Measurements from ENCODE around the gene SH3PXD2A.
A peak's percentile ranks its signal among the peaks of the same experiment; 100 is the strongest.

Gene SH3PXD2A

GRCh38 chr10:103877861-103878260 is 22.5 kb upstream of the SH3PXD2A start:
- no peak for DNase-seq

DNA sequence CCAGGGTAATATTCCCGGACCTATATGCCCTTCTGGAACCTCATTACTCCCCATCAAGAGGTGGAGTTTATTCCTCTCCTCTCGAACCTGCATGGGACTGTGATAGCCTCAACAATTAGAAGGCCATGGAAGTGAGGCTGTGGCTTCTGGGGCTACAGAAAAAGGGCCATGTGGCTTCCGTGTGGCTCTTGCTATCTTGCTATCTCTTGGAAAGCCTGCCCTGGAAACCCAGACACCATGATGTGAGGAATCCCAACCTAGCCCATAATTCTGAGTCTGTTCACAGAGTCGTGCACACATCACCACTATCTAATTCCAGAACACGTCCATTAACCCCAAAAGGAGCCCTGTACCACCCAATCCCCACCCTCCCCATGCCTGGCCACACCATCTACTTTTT is 20.8 kb upstream of the SH3PXD2A start:
- DNase-seq, result no peak

DNA sequence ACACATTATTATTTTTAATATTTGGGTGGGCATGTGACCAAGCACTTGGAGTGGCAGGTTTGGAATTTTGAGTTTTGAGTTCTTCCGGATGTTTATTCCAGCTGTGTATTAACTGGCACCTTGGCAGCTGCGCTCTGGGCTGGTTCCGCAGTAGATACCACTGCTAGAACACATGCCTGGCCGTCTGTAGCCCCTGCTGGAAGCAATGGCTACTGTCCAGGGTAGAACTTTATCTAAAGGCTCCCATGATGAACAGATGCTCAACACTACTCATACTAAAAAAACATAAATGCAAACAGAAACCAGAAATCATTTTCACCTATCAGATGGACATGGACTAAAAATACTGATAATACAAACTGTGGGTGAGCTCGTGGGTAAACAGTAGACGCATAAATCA is 19.4 kb upstream of the SH3PXD2A start:
- DNase-seq, result no peak

DNA sequence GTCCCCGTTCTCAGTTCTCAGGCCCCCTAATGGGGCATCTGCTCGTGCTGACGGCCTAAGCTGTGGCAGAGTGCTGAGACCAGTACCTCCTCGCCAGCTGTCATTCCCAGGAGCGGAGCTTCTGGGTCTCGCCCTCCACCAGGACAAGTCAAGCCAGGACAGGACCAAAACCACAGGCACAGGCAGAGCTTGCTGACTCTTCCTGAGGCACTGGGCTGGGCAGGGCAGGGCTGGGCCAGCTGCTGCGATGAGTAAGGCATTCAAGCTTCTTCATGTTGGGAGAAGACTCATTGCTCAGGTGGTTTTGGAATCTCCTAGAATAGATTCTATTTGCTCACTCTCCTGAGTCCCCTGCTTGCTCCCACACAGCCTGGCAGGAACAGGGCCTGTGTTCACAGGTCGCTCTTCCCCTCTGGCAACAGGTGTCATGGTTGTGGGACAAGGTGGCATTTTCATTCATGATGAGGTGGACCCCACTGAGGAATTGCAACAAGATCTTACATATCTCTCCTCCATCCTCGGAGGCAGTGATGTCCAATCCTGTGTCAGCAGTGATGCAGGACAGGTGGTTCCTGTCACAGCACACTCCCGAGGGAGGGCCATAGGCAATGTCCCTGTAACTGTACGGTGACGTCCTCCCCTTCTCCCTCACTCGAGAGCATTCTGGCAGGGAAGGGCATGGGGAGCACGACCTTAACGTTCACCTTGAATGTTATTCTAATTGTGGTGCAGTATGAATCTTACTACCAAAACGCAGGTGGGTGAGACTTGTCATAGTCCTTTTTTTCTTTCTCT is 17.0 kb upstream of the SH3PXD2A start:
- DNase-seq, result no peak

DNA sequence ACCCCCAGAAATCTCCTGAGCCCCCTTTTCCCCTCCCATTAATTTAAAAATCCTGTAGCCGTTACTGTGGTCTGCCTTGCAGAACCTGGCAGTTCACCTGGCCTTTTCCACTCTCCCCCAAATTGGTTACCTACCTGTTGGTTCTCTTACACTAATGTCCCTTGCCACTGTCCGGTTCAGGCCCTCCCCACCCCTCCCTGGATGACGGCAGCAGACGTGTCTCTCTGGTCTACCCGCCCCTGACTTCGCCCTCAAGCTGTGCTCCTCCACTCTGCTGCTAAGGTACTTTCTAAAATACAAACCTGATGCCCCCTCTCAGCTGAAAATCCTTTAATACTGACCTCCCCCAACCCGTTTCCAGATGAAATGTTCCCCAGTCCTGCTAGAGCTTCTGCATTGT is 15.6 kb upstream of the SH3PXD2A start:
- DNase-seq, result no peak

GRCh38 chr10:103870516-103870915 is 15.1 kb upstream of the SH3PXD2A start:
- no peak for DNase-seq

DNA sequence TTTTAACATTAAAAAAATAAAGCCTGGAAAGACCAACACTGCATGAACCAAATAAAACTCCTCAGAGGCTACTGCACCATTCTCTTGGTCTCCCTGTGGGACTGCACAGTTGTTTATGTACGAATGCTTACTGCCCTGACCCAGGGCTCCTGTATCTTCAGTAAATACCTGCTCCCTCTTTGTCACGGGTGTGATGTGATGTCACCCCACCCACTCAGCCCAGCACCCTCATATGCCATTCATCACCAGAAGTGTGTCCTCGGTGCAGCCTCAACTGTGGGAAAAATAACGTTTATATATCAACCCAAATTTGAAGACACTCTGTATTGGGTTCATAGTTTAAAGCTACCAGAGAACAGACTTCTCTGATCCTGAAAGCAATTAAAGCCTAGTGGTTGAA is 14.0 kb upstream of the SH3PXD2A start:
- DNase-seq, result no peak

GRCh38 chr10:103868200-103868599 is 12.8 kb upstream of the SH3PXD2A start:
- DNase-seq, result no peak

DNA sequence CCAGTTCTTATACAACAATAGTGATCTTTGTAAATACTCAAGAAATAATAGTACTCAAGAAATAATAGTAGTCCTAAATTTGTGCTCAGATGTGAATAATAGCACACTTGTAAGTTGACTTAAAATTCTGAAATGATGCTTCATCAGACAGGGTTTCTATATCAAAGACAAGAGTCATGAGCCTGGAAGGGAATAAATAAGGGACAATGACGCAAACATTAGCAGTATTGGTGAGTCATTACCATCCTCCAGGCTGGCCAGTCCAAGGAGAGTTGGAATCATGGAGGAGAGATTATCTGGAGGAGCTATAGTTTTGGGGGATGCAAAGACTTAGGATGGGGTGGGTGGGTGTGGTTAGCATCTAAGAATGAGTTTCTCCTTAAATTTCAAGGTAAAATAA is 6.1 kb upstream of the SH3PXD2A start:
- no peak for DNase-seq

- peak; percentile 47 for DNase-seq
These were observed 4.0 kb upstream of the SH3PXD2A start for GRCh38 chr10:103859161-103860086.

DNA sequence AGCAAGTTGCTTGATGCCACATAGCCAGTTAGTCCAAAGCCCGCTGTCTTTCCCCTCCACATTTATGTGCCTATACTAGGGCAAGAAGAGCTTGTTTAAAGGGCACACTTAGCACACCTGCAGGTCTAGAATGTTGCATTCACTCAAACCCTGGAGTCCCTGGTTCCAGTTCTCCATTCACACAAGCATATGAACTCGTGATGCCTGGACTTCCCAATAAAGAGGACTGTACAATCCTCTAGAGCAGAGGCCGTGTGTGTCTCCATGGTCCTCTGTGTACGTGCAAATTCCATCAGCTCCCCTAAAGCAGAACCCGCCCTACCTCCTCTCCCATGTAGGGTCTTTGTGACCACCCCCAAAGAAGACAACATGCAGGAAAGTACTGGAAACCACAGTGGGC is 3.0 kb upstream of the SH3PXD2A start:
- DNase-seq, result no peak

- no peak for DNase-seq
These were observed 1.4 kb upstream of the SH3PXD2A start for GRCh38 chr10:103856797-103857170.

- no peak for DNase-seq
These were observed 748 bp upstream of the SH3PXD2A start for GRCh38 chr10:103855852-103856796.

GRCh38 chr10:103854686-103855391 is 537 bp downstream of the SH3PXD2A start:
- peak; percentile 7 for DNase-seq

DNA sequence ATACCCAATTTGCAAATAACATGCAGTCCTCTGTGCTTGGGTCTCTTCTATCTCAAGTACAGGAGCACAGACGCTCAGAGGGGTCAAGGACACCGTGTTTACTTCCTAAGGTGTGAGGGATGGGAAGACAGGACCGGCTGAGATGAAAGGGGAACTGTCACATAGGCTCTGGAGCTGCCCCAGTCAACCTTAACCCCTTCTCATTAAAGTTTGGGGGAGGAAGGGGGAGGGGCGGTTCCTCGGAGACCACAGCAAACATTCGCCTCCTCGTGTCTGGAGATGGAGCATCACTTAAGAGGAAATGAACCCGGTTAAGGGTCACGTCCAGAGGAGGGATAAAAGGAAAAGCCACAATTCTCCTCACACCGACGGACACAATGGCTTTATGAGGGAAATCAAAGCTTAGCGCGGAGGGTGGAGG is 1.1 kb downstream of the SH3PXD2A start:
- DNase-seq, result no peak

GRCh38 chr10:103853428-103854264 is 1.7 kb downstream of the SH3PXD2A start:
- no peak for DNase-seq

DNA sequence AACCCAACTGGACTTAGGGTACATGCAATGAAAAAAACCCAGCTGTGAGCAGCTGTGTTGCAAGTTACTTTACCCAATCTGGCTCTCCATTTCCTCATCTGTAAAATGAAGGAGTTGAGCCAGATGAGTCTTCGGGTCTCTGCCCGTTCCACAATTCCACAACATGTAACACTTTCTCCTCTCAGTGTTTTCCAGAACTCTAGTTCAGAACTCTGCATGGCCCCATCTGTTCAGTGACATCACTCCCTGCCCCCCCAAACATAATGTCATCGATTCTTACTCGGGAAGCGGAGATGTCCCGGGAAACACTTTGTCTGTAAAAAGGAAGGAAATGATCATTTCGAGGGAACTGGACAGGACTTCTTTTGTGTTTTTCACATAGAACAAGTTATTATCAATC is 2.5 kb downstream of the SH3PXD2A start:
- DNase-seq, result no peak

- DNase-seq, result no peak
These were observed 3.1 kb downstream of the SH3PXD2A start for GRCh38 chr10:103852189-103852711.

GRCh38 chr10:103851261-103851660 is 4.1 kb downstream of the SH3PXD2A start:
- DNase-seq, result no peak

DNA sequence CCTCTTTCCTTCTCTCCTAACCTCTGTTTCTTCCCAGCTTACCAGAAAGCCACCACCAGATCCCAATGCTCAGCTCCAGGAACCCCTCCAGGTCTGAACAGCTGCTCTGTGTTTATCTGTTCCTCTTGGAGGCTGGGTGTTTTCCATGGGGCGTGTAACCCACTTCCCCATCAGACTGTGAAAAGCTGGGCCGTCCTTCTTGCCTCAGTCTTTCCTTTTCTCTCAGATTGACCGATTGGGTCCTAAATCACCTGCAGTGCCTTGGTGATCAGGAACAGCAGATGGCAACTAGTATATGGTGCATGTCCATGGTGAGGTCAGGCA is 4.8 kb downstream of the SH3PXD2A start:
- DNase-seq, result no peak

- no peak for DNase-seq
These were observed 5.3 kb downstream of the SH3PXD2A start for GRCh38 chr10:103849880-103850571.
